SK-N-SH (cell line): ENCODE measurements around the gene SLC33A1. TPM values are rescaled to one million over a fixed set of nuclear protein-coding genes. Genes with fewer than 3 reads are reported as not detected.

ENCODE experiments used
- CTCF ChIA-PET: fragments of 300-600, 350-600 bp; formaldehyde crosslinking; extraction: SDS; loops from one replicate; lab custom pipeline; 2021; lab: Yijun Ruan, JAX
- POLR2A ChIA-PET: fragments of 350-600 bp; sonication (Branson Sonifier 250); formaldehyde crosslinking; extraction: SDS; loops from one replicate; lab custom pipeline; 2020; ENCODE audit warnings: antibody characterized with exemption, inconsistent platforms; lab: Yijun Ruan, JAX
- DNase-seq: peaks from one replicate; pipeline ENCODE4 v3.0.0; 2012
- H2AFZ ChIP-seq: fragments of 200-600 bp; sonication (generic); 2 replicates; pipeline ENCODE4 v1.8.1; 2016; ENCODE audit warnings: antibody characterized with exemption, mild to moderate bottlenecking, low read depth
- H3F3A ChIP-seq: fragments of 200-600 bp; sonication (generic); replicated peaks from 2 replicates; pipeline ENCODE3; 2016; ENCODE audit warnings: antibody characterized with exemption, mild to moderate bottlenecking; ENCODE audit not compliant: insufficient read depth
- H3K27ac ChIP-seq, 2 experiments: fragments of 200-500 bp in 1 of 2; fragments of 200-600 bp in 1 of 2; sonication (Bioruptor generic) in 1 of 2; sonication (generic), shearing (Covaris generic) in 1 of 2; 2 replicates each; pipeline versions ENCODE4 v1.5.1 to v1.6.1; 2014 to 2016; ENCODE audit warnings: low read depth in 2 of 2, inconsistent platforms in 1 of 2, low read length in 1 of 2, mild to moderate bottlenecking in 1 of 2, mixed read lengths in 1 of 2
- H3K27me3 ChIP-seq: fragments of 200-600 bp; sonication (generic), shearing (Covaris generic); 2 replicates; pipeline ENCODE4 v1.6.1; 2016; ENCODE audit warnings: mixed run types; ENCODE audit not compliant: insufficient read depth
- H3K36me3 ChIP-seq, 2 experiments: fragments of 200-500 bp in 1 of 2; fragments of 200-600 bp in 1 of 2; sonication (Bioruptor generic) in 1 of 2; sonication (generic) in 1 of 2; replicated peaks in 1 of 2; 2 replicates each; pipeline versions ENCODE3 to v1.5.1; 2014 to 2016; ENCODE audit warnings: low read length in 1 of 2, mild to moderate bottlenecking in 1 of 2; ENCODE audit not compliant: insufficient read depth in 2 of 2, control insufficient read depth in 1 of 2
- H3K4me1 ChIP-seq, 2 experiments: fragments of 200-500 bp in 1 of 2; fragments of 200-600 bp in 1 of 2; sonication (Bioruptor generic) in 1 of 2; sonication (generic), shearing (Covaris generic) in 1 of 2; 2 replicates each; pipeline versions ENCODE4 v1.5.1 to v1.6.1; 2014 to 2016; ENCODE audit warnings: low read depth in 1 of 2, low read length in 1 of 2, mixed run types in 1 of 2; ENCODE audit not compliant: insufficient read depth in 2 of 2, control insufficient read depth in 1 of 2
- H3K4me2 ChIP-seq: fragments of 200-600 bp; sonication (generic), shearing (Covaris generic); 2 replicates; pipeline ENCODE4 v1.6.1; 2017; ENCODE audit warnings: mixed run types
- H3K4me3 ChIP-seq, 2 experiments: fragments of 200-500 bp in 1 of 2; fragments of 200-600 bp in 1 of 2; sonication (Bioruptor generic) in 1 of 2; sonication (generic), shearing (Covaris generic) in 1 of 2; 2 replicates each; pipeline versions ENCODE4 v1.5.1 to v1.8.1; 2014 to 2016; ENCODE audit warnings: low read depth in 2 of 2, inconsistent platforms in 1 of 2, low read length in 1 of 2, mild to moderate bottlenecking in 1 of 2, mixed read lengths in 1 of 2, moderate library complexity in 1 of 2
- H3K79me2 ChIP-seq: fragments of 200-600 bp; sonication (generic); 2 replicates; pipeline ENCODE4 v1.8.1; 2017; ENCODE audit warnings: mild to moderate bottlenecking; ENCODE audit not compliant: insufficient read depth
- H3K9ac ChIP-seq: fragments of 200-600 bp; sonication (generic); 2 replicates; pipeline ENCODE4 v1.6.1; 2017; ENCODE audit warnings: mixed run types
- H3K9me2 ChIP-seq: fragments of 200-600 bp; sonication (generic); 2 replicates; pipeline ENCODE4 v1.6.1; 2017; ENCODE audit warnings: mixed run types
- H3K9me3 ChIP-seq: fragments of 200-600 bp; sonication (generic); 2 replicates; pipeline ENCODE4 v1.6.1; 2017; ENCODE audit warnings: mixed run types, mild to moderate bottlenecking, moderate library complexity
- H4K20me1 ChIP-seq: fragments of 200-600 bp; sonication (generic); 2 replicates; pipeline ENCODE4 v1.6.1; 2017; ENCODE audit warnings: mild to moderate bottlenecking, mixed run types; ENCODE audit not compliant: insufficient read depth
- ELF1 ChIP-seq: IDR thresholded peaks from 2 replicates; pipeline ENCODE4 v1.4.0; 2012
- EP300 ChIP-seq, 2 experiments: IDR thresholded peaks; 2 replicates each; pipeline versions ENCODE4 v1.4.0 to v1.6.1; 2012; ENCODE audit warnings: borderline replicate concordance in 1 of 2, low read depth in 1 of 2, low read length in 1 of 2
- EZH2phosphoT487 ChIP-seq: fragments of 200-600 bp; sonication (generic); IDR thresholded peaks from 2 replicates; pipeline ENCODE4 v1.6.1; 2017; ENCODE audit warnings: low read depth, mixed run types, mild to moderate bottlenecking, antibody characterized with exemption, moderate library complexity, borderline replicate concordance
- FOSL2 ChIP-seq: IDR thresholded peaks from 2 replicates; pipeline ENCODE4 v1.4.0; 2012; ENCODE audit warnings: low read depth, mild to moderate bottlenecking, moderate library complexity, borderline replicate concordance
- GATA2 ChIP-seq: sonication (generic); formaldehyde crosslinking; IDR thresholded peaks from 2 replicates; pipeline ENCODE4 v1.5.0; 2020; ENCODE audit warnings: mild to moderate bottlenecking, missing genetic modification reagents
- JUND ChIP-seq: IDR thresholded peaks from 2 replicates; pipeline ENCODE4 v1.4.0; 2012
- MAX ChIP-seq: IDR thresholded peaks from 2 replicates; pipeline ENCODE4 v1.4.0; 2012; ENCODE audit warnings: low read depth
- MEF2A ChIP-seq: IDR thresholded peaks from 2 replicates; pipeline ENCODE4 v1.4.0; 2012; ENCODE audit warnings: low read depth, borderline replicate concordance
- MXI1 ChIP-seq: IDR thresholded peaks from 2 replicates; pipeline ENCODE4 v1.6.1; 2012; ENCODE audit warnings: mild to moderate bottlenecking, low read depth, low read length, improper control_type of control experiment
- NFIC ChIP-seq: IDR thresholded peaks from 2 replicates; pipeline ENCODE4 v1.4.0; 2012; ENCODE audit warnings: borderline replicate concordance
- RAD21 ChIP-seq: IDR thresholded peaks from 2 replicates; pipeline ENCODE4 v1.6.1; 2012; ENCODE audit warnings: mild to moderate bottlenecking, low read length
- REST ChIP-seq: IDR thresholded peaks from 2 replicates; pipeline ENCODE4 v1.6.1; 2012; ENCODE audit warnings: mild to moderate bottlenecking, low read depth, low read length, moderate library complexity
- RXRA ChIP-seq: IDR thresholded peaks from 2 replicates; pipeline ENCODE4 v1.4.0; 2012; ENCODE audit warnings: low read depth, mild to moderate bottlenecking, borderline replicate concordance
- SIN3A ChIP-seq: IDR thresholded peaks from 2 replicates; pipeline ENCODE4 v1.6.1; 2012; ENCODE audit warnings: low read depth, mild to moderate bottlenecking, low read length, moderate library complexity, borderline replicate concordance
- SMC3 ChIP-seq: IDR thresholded peaks from 2 replicates; pipeline ENCODE4 v1.6.1; 2012; ENCODE audit warnings: low read depth, low read length, improper control_type of control experiment
- TAF1 ChIP-seq: IDR thresholded peaks from 2 replicates; pipeline ENCODE4 v1.6.1; 2012; ENCODE audit warnings: low read depth, mild to moderate bottlenecking, low read length, moderate library complexity, borderline replicate concordance
- TCF12 ChIP-seq: IDR thresholded peaks from 2 replicates; pipeline ENCODE4 v1.4.0; 2012
- WGBS: methylation state at CpG from one replicate; pipeline ENCODE4 v1.1.6; 2017; ENCODE audit warnings: low lambda C conversion rate; 5-methylcytosine and 5-hydroxymethylcytosine counted together
- polyA plus RNA-seq, 3 experiments: library from polyadenylated mRNA; depleted of rRNA; stranded (reverse); fragments of >200 nt; gene quantifications; 2 replicates each; pipeline ENCODE4 v1.2.3, GENCODE V29; 2012
- TF ChIP-seq, protein P1 (sequence below): IDR thresholded peaks from 2 replicates; pipeline ENCODE4 v1.4.0; 2012; ENCODE audit warnings: low read depth, borderline replicate concordance
- TF ChIP-seq, protein P2 (sequence below): fragments of 150-350 bp; IDR thresholded peaks from 2 replicates; pipeline ENCODE4 v1.6.1; 2016; ENCODE audit warnings: mild to moderate bottlenecking, low read depth, low read length
- TF ChIP-seq, protein P3 (sequence below): fragments of 200-600 bp; sonication (generic); IDR thresholded peaks from 2 replicates; pipeline ENCODE4 v1.6.1; 2017; ENCODE audit warnings: antibody characterized with exemption, mild to moderate bottlenecking, moderate library complexity

Gene SLC33A1
- polyA plus RNA-seq, 1 of the 3 experiments (the other 2 are of a cell fraction): 10.3 TPM

DNA sequence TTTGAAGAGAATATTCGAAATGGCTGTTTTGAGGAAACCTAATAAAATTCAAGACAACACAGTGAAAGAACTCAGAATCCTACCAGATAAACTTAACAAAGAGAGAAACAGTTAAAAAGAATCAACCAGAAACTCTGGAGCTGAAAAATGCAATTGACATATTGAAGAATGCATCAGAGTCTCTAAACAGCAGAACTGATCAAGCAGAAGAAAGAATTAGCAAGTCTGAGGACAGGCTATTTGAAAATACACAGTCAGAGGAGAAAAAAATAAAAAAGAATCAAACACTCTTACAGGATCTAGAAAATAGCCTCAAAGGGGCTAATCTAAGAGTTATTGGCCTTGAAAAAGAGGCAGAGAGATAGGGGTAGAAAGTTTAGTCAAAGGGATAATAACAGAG, 61.7 kb downstream of the SLC33A1 start:
- ChIA-PET CTCF (no interaction called here), POLR2A (no interaction called here)
- H3K27ac ChIP-seq: no peak overlapping the region
- 0 out of 2 replicates have a peak, but pooled peaks cover 3% of the 10 kb centered on the region for H3K79me2 ChIP-seq
- no peaks in the 10 kb centered on the region for H3K9me3 ChIP-seq
- H3K36me3 ChIP-seq: peaks cover 0 to 3% of the 10 kb centered on the region in 2 experiments
- no peak overlapping the region for H3K4me2 ChIP-seq
- no peak overlapping the region for H2AFZ ChIP-seq
- no peaks in the 10 kb centered on the region for H3K9me2 ChIP-seq
- TF ChIP-seq SMC3 (no peak), MXI1 (no peak), RXRA (no peak), FOSL2 (no peak), MEF2A (no peak), NFIC (no peak), GATA2 (no peak), MAX (no peak), ELF1 (no peak), EZH2phosphoT487 (no peak), TCF12 (no peak), TAF1 (no peak), SIN3A (no peak)
- TF ChIP-seq, protein P1, sequence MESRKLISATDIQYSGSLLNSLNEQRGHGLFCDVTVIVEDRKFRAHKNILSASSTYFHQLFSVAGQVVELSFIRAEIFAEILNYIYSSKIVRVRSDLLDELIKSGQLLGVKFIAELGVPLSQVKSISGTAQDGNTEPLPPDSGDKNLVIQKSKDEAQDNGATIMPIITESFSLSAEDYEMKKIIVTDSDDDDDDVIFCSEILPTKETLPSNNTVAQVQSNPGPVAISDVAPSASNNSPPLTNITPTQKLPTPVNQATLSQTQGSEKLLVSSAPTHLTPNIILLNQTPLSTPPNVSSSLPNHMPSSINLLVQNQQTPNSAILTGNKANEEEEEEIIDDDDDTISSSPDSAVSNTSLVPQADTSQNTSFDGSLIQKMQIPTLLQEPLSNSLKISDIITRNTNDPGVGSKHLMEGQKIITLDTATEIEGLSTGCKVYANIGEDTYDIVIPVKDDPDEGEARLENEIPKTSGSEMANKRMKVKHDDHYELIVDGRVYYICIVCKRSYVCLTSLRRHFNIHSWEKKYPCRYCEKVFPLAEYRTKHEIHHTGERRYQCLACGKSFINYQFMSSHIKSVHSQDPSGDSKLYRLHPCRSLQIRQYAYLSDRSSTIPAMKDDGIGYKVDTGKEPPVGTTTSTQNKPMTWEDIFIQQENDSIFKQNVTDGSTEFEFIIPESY: no peak
- TF ChIP-seq, protein P2, sequence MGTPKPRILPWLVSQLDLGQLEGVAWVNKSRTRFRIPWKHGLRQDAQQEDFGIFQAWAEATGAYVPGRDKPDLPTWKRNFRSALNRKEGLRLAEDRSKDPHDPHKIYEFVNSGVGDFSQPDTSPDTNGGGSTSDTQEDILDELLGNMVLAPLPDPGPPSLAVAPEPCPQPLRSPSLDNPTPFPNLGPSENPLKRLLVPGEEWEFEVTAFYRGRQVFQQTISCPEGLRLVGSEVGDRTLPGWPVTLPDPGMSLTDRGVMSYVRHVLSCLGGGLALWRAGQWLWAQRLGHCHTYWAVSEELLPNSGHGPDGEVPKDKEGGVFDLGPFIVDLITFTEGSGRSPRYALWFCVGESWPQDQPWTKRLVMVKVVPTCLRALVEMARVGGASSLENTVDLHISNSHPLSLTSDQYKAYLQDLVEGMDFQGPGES: no peak
- no peak overlapping the region for H3K9ac ChIP-seq
- DNase-seq: no peak
- no peaks in the 10 kb centered on the region for H4K20me1 ChIP-seq
- no peak overlapping the region for H3K4me3 ChIP-seq
- H3K4me1 ChIP-seq: no peaks in the 10 kb centered on the region
- WGBS: 46% methylated on average over 1 of the region's 1 CpG
- H3K27me3 ChIP-seq: no peaks in the 10 kb centered on the region
- H3F3A ChIP-seq: no peaks in the 10 kb centered on the region

GRCh38 chr3:155791190-155791589, 63.0 kb downstream of the SLC33A1 start:
- Histone ChIP-seq H3K27me3 (no peaks in the 10 kb centered on the region), H3K4me1 (no peaks in the 10 kb centered on the region), H3K27ac (no peak overlapping the region), H3K9me2 (no peaks in the 10 kb centered on the region), H3K79me2 (0 out of 2 replicates have a peak, but pooled peaks cover 3% of the 10 kb centered on the region), H3K4me3 (no peak overlapping the region), H2AFZ (no peak overlapping the region), H3K9me3 (no peaks in the 10 kb centered on the region), H4K20me1 (no peaks in the 10 kb centered on the region), H3F3A (no peaks in the 10 kb centered on the region), H3K9ac (no peak overlapping the region), H3K4me2 (no peak overlapping the region), H3K36me3 (peaks cover 0 to 3% of the 10 kb centered on the region in 2 experiments)
- CTCF ChIA-PET: interaction anchor here (3.2 kb wide), 1 partner anchor 15 kb away, joined by 11 read pairs; the partner anchor contains the start of gene C3orf33
- WGBS: 94% methylated on average over 2 of the region's 2 CpGs
- POLR2A ChIA-PET: no interaction called here
- DNase-seq: no peak
- no peak for TF ChIP-seq EP300 (IDR thresholded peaks at IDR 0.05; ENCODE audit: borderline replicate concordance in 1 of 2, low read depth in 1 of 2, low read length in 1 of 2)
- TF ChIP-seq, protein P3, sequence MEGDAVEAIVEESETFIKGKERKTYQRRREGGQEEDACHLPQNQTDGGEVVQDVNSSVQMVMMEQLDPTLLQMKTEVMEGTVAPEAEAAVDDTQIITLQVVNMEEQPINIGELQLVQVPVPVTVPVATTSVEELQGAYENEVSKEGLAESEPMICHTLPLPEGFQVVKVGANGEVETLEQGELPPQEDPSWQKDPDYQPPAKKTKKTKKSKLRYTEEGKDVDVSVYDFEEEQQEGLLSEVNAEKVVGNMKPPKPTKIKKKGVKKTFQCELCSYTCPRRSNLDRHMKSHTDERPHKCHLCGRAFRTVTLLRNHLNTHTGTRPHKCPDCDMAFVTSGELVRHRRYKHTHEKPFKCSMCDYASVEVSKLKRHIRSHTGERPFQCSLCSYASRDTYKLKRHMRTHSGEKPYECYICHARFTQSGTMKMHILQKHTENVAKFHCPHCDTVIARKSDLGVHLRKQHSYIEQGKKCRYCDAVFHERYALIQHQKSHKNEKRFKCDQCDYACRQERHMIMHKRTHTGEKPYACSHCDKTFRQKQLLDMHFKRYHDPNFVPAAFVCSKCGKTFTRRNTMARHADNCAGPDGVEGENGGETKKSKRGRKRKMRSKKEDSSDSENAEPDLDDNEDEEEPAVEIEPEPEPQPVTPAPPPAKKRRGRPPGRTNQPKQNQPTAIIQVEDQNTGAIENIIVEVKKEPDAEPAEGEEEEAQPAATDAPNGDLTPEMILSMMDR: no peak
- no peak for TF ChIP-seq SIN3A
- no peak for TF ChIP-seq EZH2phosphoT487
- no peak for TF ChIP-seq RAD21
- TF ChIP-seq MEF2A: no peak
- no peak for TF ChIP-seq MAX
- TF ChIP-seq JUND: no peak
- TF ChIP-seq REST: no peak
